HPDE6-E6E7 (cell line): Measurements from ENCODE around the gene MACF1.
"Not testable (repeated sequence)": the region's sequence is repeated elsewhere in the genome, so short reads cannot be mapped to it uniquely, and the experiment has no call there.

ENCODE experiments used
- DNase-seq: peaks from one replicate; pipeline ENCODE4 v3.0.0; 2011; ENCODE audit warnings: missing footprints; ENCODE audit errors: extremely low spot score

MACF1 gene, protein sequence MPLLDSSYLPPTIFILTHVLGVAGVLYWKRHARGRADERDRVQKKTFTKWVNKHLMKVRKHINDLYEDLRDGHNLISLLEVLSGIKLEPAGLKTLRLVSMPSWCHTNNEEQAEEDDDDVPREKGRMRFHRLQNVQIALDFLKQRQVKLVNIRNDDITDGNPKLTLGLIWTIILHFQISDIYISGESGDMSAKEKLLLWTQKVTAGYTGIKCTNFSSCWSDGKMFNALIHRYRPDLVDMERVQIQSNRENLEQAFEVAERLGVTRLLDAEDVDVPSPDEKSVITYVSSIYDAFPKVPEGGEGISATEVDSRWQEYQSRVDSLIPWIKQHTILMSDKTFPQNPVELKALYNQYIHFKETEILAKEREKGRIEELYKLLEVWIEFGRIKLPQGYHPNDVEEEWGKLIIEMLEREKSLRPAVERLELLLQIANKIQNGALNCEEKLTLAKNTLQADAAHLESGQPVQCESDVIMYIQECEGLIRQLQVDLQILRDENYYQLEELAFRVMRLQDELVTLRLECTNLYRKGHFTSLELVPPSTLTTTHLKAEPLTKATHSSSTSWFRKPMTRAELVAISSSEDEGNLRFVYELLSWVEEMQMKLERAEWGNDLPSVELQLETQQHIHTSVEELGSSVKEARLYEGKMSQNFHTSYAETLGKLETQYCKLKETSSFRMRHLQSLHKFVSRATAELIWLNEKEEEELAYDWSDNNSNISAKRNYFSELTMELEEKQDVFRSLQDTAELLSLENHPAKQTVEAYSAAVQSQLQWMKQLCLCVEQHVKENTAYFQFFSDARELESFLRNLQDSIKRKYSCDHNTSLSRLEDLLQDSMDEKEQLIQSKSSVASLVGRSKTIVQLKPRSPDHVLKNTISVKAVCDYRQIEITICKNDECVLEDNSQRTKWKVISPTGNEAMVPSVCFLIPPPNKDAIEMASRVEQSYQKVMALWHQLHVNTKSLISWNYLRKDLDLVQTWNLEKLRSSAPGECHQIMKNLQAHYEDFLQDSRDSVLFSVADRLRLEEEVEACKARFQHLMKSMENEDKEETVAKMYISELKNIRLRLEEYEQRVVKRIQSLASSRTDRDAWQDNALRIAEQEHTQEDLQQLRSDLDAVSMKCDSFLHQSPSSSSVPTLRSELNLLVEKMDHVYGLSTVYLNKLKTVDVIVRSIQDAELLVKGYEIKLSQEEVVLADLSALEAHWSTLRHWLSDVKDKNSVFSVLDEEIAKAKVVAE (N-terminal part only)

DNA sequence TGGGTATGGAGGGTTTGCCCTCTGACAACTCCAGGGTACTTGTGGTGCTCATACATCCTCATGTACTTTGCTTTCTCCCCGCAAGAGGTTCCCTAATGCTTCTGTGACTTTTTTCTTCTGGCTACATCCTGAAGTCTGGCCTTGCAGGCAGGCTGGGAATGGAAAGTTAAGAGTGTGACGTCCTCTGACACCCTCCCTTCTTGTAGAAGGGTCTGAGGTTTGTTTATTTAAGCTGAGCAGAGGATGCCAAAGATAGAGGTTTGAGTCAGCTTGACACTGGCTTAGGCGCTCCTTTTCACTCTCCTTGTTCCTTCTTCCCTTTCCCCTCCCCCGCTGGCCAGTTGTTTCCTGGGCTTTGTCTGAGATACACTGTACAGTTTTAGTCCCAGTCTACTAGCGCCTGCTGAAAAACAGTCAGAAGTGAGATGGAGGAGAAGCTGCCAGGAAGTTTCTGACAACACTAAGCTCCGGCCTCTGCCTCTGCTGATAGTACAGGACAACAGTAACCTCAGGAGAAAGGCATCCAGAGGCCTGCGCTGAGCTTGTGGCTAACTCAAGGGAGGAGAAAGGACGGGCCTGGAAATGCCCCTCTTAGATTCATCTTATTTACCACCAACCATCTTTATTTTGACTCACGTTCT is at the start of gene MACF1:
Gene MACF1, plus strand, starts transcription at position 255 of the 641 bp plus-strand sequence. Its CDS starts 328 bp downstream, at position 583.
- no peak for DNase-seq

DNA sequence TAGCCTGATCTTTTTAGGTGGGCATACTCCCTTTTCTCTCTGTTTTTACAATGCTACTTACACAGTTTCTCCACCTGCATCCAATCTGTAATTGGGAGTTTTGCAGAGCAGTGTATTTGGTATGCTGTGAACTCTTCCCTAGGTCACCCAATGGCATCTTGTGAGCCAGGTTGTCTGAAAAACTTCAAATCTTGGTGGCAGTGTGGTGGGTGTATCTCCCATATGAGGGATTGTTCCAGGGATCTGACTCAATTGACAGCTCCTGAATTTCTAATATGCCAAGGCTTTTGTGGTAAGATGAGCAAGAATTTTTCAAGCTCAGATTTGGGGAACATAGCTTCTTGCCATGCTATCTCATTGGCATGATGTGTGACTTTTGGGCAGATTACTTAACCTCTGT is 47.2 kb upstream of the MACF1 start:
- DNase-seq, result no peak

DNA sequence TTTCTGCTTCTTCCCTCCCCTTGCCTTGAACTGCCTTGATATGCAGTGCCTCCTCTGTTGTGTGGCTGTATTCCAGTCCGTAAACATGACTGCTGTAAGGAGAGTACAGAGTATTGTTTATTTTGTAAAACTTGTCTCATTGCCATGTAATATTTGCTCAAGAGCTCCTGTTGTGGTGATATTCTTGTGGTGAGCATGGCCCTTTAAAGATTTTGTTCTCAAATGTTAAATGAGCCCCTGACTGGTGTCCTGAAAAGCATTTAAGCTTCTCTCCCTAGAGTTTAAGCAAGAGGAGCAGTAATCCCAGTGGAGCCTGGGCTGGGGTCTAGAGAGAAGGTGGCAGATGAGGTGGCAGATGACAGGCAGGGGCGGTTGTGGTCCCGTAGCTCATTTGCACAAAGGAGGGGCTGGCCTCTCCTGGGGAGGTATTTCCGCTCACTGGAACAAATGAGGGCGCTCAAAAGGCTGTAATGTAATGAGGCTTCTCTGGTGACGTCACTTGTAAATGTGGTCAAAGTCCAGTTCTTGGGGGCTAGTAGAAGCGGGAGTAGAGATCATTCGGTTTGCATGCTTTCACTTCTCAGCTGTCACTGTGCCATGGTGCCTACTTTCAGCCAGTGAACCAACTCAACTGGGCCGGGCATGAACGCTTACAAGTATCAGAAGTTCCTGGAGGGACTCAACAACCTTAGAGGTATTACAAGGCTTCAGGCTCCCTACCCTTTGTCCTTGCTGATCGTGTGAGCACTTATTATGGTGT is 46.0 kb upstream of the MACF1 start:
- DNase-seq, result no peak

DNA sequence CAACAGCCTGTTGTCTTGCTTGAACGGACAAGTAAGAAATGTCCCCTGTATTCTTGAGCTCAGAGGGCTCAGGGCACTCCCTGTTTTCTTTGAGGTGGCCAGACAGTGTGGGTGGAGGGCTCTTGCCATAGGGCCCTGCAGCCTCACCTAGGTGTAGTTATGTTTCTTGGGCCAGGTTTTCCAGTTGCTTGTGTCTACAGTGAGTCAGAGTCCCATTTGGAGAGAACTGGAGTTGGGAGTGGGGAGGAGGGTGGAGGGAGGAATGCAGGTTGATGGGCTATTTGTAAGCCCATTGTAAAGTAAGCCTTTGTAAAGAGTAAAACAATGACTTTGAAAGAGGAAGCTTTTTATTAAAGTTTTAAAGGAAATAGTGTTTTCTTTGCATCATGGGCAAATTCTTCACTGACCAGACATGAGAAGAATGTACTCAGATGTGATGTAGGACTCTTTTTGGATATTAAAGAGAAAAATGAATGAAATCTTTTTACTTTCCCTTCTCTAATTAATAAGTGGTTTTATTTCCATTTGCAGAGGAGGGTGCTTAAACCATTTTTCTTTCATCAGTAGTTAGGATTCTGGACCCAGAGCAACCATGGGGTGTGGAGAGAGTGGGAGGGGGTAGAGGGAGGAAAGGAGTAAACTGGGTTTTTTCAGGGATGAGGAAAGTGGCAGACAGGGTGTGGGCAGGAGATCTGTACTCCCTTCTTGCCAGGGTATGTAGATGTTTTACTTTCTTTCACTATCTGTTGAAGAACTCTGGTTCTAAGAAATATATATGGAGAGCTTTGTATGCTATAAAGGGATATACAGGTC is 45.1 kb upstream of the MACF1 start:
- DNase-seq, result peak; percentile 34

DNA sequence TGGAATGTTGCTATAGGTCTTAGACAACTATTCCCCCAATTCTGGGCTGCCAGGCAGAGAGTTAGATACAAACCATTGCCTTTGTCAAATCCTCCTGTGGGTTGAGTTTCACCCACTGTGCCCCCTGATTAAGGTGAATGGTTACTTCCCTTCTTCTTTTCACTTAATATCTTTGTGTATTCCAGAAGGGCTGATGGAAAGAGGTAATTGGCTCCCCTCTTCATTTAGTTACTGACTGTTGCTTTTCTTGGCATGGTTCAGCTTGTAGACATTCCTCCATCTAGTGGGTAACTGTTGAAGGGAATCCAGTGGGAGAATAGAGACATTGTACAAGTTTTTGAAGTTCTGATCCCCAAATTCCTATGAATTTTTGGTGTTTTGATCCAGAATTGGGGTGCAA is 43.8 kb upstream of the MACF1 start:
- no peak for DNase-seq

DNA sequence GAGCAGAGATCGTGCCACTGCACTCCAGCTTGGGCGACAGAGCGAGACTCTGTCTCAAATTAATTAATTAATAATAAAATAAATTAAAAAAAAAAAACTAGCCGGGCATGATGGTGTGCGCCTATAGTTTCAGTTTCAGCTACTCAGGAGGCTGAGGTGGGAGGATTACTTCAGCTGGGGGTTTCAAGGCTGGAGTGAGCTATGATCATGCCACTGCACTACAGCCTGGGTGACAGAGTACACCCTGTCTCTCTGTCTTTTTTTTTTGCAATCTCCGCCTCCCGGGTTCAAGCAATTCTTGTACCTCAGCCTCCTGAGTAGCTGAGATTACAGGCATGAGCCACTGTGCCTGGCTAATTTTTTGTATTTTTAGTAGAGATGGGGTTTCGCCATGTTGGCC is 42.7 kb upstream of the MACF1 start:
- not testable (repeated sequence) for DNase-seq

DNA sequence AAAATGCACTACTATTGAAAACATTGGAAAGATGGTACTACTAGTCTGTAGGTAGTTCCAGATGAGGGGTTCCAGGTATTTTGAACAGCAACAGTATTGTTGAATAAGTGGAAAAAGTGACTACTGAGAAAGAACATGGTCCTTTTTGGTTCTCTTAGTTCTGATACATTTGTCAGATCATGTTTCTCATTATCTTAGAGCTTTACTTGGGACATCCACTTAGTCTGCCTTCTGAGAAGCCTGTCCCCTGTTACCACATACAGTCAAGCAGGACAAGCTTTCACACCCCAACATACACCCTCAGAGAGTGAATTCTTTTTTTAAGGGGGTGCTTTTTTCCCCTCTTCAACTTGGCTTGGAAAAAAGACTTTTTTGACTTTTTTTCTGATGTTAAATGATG is 41.0 kb upstream of the MACF1 start:
- DNase-seq, result no peak

DNA sequence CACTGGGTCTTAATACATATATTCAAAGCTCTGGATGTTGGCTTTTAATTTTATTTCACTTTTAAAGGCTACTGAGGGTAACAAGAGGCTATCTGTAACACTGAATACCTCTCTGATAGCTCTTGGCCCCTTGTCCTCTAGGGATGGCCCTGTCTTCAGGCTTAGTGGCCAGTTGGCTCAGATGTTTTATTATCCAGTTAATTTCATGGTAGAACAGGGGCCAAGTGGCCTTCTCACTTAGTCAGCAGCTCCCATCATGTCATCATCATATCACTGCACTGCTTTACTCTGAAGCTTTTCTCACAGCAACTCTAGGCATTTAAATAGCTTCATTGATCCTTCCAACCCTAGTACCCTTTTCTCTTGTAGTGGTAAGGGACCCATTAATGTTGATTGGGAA is 40.2 kb upstream of the MACF1 start:
- no peak for DNase-seq

DNA sequence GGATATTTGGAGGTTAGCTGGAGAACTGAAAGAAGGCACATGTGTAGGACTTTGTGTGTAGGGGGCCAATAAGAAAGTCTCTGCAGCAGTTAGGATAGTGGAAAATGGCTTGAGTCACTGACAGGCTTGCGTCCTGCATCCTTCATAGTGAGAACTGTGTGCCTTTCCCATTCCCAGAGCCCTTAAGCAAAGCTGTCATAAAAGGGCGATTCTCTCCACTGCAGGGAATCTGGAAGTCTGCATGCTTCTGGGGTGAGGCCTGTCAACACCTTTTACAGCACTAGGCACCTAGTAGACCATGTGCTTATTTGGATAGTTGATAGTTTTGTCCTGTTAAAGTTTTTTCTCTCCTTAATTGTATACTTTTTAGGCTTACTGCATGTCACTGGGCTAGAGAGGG is 39.4 kb upstream of the MACF1 start:
- no peak for DNase-seq

DNA sequence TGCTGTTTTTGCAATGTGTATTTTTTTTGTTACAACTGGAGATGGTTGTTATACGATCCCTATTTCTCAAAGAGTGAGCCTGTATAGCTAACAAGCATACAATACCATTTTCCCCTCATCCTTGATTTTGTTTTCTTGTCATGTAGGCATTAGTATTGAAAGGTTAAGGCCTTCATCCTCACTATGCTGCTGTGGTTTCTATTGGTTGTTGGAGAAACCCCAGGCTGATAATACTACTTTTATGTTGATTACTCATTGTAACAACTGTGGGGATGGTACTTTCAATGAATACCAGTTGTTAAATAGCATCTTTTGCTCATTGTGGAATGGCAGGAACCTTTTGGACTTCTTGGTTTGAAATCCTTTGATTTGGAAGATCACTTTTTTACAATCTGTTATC is 39.0 kb upstream of the MACF1 start:
- no peak for DNase-seq

DNA sequence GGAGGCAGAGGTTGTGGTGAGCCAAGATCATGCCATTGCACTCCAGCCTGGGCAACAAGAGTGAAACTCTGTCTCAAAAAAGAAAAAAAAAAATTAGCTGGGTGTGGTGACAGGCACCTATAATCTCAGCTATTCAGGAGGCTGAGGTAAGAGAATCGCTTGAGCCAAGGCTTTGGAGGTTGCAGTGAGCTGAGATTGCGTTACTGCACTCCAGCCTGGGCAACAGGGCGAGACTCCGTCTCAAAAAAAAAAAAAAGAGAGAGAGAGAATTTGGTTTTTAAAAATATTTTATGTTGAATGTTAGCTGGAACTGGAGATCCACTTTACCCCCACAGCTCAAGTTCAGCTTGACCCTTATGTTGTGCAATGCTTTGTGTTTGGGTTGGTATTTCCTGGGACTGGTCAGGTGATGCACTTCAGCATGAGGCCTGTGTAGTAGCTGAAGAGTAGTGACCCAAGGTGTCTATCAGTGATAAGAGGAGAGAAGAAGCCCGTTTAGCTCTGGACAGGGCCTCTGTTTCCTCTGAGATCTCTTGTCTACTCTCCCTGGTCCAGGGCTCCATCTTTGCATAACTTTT is 36.8 kb upstream of the MACF1 start:
- DNase-seq, result no peak

DNA sequence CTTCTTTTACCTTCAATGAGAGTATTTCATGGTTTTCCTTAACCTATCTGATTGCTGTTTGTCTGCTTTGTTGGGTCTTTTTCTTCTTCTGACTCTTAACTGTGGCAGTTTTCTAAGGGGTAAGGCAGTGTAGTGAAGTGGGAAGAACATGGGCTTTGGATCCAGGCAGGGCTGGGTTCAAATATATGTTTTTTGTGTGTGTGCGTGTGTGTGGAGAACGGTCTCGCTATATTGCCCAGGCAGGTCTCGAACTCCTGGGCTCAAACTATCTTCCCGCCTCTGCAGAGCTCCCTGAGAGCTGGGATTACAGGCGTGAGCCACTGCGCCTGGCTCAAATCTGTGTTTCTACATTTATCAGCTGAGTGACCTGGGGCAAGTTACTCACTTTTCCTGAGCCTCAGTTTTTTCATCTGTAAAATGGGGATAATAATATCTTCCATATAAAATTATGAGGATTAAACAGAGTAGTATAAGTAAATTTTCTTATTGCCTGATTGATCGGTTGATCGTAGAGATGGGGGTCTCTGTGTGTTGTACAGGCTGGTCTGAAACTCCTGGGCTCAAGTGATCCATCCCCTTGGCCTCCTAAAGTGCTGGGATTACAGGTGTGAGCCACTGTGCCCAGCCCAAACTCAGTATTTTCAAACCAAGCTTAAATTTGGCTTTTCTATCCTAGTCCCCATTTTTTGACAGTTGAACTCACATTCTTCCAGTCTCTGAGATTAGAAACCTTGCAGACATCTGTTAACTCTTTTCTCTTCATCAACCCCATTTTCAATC is 36.0 kb upstream of the MACF1 start:
- DNase-seq, result no peak

DNA sequence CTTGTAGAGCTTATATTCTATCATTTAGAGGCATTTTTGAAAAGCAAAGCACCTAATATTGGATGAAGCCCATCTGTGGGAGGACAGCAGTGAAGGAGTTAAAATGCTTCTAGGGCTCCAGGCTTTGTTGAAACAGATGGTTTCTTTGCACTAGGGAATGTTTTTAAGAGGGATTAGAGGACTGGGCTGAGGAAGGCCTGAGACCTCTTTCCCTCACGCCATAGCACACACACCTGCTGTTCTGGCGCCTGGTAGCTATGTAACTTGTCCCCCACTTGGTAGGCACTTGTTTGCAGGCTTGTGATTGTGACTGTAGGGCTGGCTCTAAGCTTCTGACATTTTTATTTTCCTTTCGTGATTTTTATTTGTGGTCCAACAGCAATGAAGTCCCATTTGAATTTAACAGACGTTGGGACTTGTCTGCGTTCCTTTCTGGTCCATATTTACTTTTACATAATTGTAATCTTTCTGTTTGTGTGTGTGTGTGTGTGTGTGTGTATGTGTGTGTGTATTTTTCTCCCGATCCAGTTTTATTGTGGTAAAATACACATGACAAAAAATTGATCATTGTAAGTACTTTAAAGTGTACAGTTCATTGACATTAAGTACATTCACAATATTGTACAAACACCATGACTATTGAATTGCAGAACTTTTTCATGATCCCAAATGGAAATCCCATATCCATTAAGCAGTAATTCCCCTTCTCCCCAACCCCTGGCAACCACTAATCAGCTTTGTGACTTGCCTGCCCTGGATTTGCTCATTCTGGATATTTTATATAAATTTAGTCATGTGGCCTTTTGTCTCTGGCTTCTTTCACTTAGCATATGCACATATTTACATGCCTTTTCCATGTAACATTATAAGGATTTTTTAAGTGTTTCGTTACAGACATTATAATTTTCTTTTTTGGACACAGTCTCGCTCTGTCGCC is 33.5 kb upstream of the MACF1 start:
- DNase-seq, result no peak

DNA sequence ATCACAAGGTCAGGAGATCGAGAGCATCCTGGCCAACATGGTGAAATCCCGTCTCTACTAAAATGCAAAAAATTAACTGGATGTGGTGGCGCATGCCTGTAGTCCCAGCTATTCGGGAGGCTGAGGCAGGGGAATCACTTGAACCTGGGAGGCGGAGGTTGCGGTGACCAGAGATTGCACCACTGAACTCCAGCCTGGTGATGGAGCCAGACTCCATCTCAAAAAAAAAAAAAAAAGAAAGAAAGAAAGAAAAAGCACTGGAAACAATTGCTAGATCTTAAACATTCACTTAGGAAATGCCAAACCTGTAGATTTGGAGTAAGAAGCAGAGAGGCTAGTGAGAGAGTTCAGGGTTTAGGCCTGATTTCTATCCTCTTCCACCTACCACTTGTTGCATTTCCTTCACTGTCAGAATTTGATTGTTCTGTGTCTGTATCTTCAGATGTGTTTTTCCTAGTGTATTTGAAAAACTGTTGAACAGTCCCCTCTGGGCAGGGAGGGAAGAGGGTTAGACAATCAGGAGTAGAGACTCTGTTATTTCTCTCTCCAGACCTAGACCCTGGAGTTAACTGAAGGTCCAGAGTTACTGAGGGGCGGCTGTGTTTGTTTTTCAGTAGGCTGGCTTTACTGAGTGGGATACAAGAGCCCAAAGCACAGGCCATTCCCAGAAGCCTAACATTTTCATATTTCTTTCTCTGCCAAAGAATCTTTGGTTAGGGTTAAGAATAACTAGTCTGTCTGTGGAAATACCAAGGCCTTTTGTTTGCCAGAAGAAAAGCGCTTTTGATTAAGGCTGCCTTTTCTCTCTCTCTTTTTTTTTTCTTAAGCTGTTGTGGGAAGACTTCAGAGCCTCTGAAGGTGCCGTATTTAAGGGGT is 31.1 kb upstream of the MACF1 start:
- no peak for DNase-seq

DNA sequence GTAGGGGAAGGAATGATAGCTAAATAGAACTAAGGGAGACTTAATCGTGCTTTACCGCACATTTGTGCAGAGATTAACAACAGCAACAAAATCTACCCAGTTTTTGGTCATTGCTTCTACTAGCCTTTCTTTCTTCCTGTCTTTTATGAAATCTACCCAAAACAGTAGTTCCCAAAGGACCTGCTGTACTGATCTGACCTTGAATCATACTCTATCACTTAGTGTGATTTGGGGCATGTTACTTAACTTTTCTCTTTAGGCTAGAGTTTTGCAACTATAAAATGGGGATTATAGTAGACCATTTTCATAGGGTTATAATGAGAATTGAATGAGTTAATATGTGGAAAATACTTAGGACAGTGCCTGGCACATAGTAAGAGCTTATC is 30.5 kb upstream of the MACF1 start:
- no peak for DNase-seq

DNA sequence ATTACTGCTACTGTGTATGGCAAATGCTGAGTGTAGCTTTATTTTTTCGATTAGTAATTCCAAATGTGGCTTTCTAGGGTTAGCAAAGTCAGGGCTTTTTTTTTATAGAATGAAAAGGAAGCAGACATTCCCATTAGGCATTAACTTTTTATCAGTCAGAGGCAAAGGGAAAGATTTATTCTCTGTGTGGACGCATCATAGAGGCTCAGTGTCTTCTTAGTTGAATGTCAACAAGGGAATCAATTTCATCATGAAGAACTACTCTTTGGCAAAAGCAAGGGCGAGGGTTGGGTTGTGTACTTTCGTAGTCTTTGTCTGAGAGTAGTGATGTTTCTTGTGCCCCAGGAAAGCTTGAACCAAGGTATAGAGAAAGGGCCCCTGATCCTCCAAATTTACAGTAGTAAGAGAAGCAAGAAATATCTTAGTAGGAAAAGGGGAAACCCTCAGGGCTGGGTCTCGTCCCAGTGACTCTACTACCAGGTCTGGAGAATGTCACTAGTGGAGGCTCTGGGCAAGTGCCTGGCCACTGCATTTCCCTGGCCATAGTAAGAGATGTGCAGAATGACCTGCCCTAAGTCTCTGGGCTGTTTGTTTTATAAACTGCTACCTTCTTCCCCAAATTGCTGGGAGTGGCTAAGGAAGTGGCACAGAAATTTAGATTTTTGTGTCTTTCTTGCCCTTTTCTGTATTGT is 30.0 kb upstream of the MACF1 start:
- no peak for DNase-seq
